HEK293T (cell line): ENCODE results near the gene TCN2.

Source experiments
- CTCF ChIA-PET: fragments of 350-600 bp; formaldehyde crosslinking; extraction: SDS; loops from one replicate; lab custom pipeline; 2021; ENCODE audit warnings: antibody characterized with exemption, inconsistent platforms; lab: Yijun Ruan, JAX
- POLR2A ChIA-PET: fragments of 350-600 bp; formaldehyde crosslinking; extraction: SDS; loops from one replicate; lab custom pipeline; 2020; ENCODE audit warnings: antibody characterized with exemption, inconsistent platforms; lab: Yijun Ruan, JAX
- DNase-seq: peaks from one replicate; pipeline ENCODE4 v3.0.0; 2012; ENCODE audit warnings: mixed read lengths; ENCODE audit errors: extremely low spot score
- ARNT ChIP-seq: fragments of 450-650 bp; IDR thresholded peaks from 2 replicates; pipeline ENCODE4 v1.6.1; 2017; ENCODE audit warnings: mild to moderate bottlenecking
- BHLHE40 ChIP-seq: fragments of 450-650 bp; IDR thresholded peaks from 2 replicates; pipeline ENCODE4 v1.6.1; 2016; ENCODE audit warnings: mild to moderate bottlenecking, moderate library complexity, borderline replicate concordance
- CTBP1 ChIP-seq: fragments of 450-650 bp; IDR thresholded peaks from 2 replicates; pipeline ENCODE4 v1.6.1; 2016; ENCODE audit warnings: borderline replicate concordance
- ELF4 ChIP-seq: fragments of 450-650 bp; IDR thresholded peaks from 2 replicates; pipeline ENCODE4 v1.6.1; 2017; ENCODE audit warnings: antibody characterized with exemption
- FOXA1 ChIP-seq: fragments of 450-650 bp; IDR thresholded peaks from 2 replicates; pipeline ENCODE4 v1.6.1; 2016; ENCODE audit warnings: mild to moderate bottlenecking
- FOXK2 ChIP-seq: fragments of 450-650 bp; IDR thresholded peaks from 2 replicates; pipeline ENCODE4 v1.6.1; 2016; ENCODE audit warnings: mild to moderate bottlenecking
- FOXM1 ChIP-seq: fragments of 450-650 bp; IDR thresholded peaks from 2 replicates; pipeline ENCODE4 v1.6.1; 2017; ENCODE audit warnings: mild to moderate bottlenecking, borderline replicate concordance
- HDGF ChIP-seq: fragments of 450-650 bp; IDR thresholded peaks from 2 replicates; pipeline ENCODE4 v1.6.1; 2017; ENCODE audit warnings: antibody characterized with exemption, borderline replicate concordance
- L3MBTL2 ChIP-seq: fragments of 450-650 bp; conservative IDR thresholded peaks from 2 replicates; pipeline ENCODE4 v1.6.1; 2016; ENCODE audit warnings: mild to moderate bottlenecking
- LEF1 ChIP-seq: fragments of 450-650 bp; IDR thresholded peaks from 2 replicates; pipeline ENCODE4 v1.6.1; 2017; ENCODE audit warnings: mild to moderate bottlenecking, borderline replicate concordance
- NFRKB ChIP-seq: fragments of 450-650 bp; IDR thresholded peaks from 2 replicates; pipeline ENCODE4 v1.6.1; 2016; ENCODE audit warnings: mild to moderate bottlenecking, moderate library complexity
- SP1 ChIP-seq: fragments of 450-650 bp; IDR thresholded peaks from 2 replicates; pipeline ENCODE4 v1.6.1; 2017
- SUZ12 ChIP-seq: fragments of 450-650 bp; IDR thresholded peaks from 2 replicates; pipeline ENCODE4 v1.6.1; 2016; ENCODE audit warnings: mild to moderate bottlenecking
- TARDBP ChIP-seq: fragments of 450-650 bp; IDR thresholded peaks from 2 replicates; pipeline ENCODE4 v1.6.1; 2016
- ZNF384 ChIP-seq: fragments of 450-650 bp; IDR thresholded peaks from 2 replicates; pipeline ENCODE4 v1.6.1; 2016
- TF ChIP-seq, protein P1 (sequence below): fragments of 450-650 bp; IDR thresholded peaks from 2 replicates; pipeline ENCODE4 v1.6.1; 2016

TCN2 gene

DNA sequence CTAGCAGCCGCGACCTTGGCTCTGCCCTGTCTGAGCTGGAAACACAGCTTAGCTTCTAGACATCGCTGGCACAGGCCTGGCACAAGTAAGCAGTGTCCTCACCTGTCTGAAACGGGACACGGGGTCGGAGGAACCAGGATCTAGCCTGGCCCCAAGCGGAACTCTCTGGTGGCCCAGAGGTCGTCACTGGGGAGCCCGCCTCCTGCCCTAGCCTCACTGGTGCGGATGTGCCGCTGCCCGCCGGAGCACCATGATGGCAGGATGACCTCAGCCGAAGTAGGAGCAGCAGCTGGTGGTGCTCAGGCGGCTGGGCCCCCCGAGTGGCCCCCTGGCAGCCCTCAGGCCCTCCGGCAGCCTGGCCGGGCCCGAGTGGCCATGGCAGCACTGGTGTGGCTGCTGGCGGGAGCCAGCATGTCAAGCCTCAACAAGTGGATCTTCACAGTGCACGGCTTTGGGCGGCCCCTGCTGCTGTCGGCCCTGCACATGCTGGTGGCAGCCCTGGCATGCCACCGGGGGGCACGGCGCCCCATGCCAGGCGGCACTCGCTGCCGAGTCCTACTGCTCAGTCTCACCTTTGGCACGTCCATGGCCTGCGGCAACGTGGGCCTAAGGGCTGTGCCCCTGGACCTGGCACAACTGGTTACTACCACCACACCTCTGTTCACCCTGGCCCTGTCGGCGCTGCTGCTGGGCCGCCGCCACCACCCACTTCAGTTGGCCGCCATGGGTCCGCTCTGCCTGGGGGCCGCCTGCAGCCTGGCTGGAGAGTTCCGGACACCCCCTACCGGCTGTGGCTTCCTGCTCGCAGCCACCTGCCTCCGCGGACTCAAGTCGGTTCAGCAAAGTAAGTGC is 29.5 kb downstream of the TCN2 start:
- TF ChIP-seq HDGF = no peak
- TF ChIP-seq TARDBP = no peak
- TF ChIP-seq LEF1 = no peak
- TF ChIP-seq ZNF384 = no peak
- no peak for TF ChIP-seq BHLHE40
- TF ChIP-seq ELF4 = no peak
- no peak for TF ChIP-seq SP1
- TF ChIP-seq CTBP1 = no peak
- CTCF ChIA-PET = interaction anchor here (0.9 to 4.0 kb wide), 3 partner anchors 72 to 119 kb away, joined by 3 to 45 read pairs (median 4); no protein-coding TSS in a partner anchor
- DNase-seq = no peak
- POLR2A ChIA-PET = interaction anchor here (0.8 to 1.8 kb wide), 5 partner anchors 11 to 44 kb away, joined by 3 to 9 read pairs (median 4); partner anchors contain the start of gene TCN2

DNA sequence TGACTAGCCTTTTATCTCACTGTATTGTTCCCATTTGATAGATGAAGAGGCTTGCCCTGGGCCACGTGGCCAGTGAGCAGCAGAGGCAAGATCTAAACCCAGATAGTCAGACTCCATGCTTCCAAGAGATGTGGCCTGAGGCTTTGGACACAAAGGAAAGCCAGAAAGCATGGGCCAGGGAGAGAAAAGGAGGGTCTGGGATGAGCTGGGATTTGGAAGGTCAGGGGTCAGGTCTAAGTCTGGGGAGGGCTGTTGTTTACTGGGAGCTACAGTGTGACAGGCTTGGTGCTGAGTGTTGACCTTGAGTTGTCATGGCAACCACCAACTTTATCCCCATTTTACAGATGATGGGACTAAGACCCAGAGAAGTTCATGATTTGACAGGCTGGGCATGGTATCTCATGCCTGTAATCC is 30.7 kb downstream of the TCN2 start:
- POLR2A ChIA-PET = no interaction called here
- no peak for TF ChIP-seq FOXM1
- TF ChIP-seq ZNF384 = no peak
- no peak for TF ChIP-seq HDGF
- no peak for TF ChIP-seq ELF4
- no peak for TF ChIP-seq CTBP1
- TF ChIP-seq SP1 = no peak
- no peak for TF ChIP-seq FOXK2
- TF ChIP-seq BHLHE40 = no peak
- TF ChIP-seq ARNT = no peak
- no peak for TF ChIP-seq LEF1
- no peak for TF ChIP-seq TARDBP
- TF ChIP-seq NFRKB = no peak
- TF ChIP-seq SUZ12 = no peak
- no peak for TF ChIP-seq L3MBTL2
- TF ChIP-seq FOXA1 = no peak
- TF ChIP-seq, protein P1, sequence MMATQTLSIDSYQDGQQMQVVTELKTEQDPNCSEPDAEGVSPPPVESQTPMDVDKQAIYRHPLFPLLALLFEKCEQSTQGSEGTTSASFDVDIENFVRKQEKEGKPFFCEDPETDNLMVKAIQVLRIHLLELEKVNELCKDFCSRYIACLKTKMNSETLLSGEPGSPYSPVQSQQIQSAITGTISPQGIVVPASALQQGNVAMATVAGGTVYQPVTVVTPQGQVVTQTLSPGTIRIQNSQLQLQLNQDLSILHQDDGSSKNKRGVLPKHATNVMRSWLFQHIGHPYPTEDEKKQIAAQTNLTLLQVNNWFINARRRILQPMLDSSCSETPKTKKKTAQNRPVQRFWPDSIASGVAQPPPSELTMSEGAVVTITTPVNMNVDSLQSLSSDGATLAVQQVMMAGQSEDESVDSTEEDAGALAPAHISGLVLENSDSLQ = no peak
- DNase-seq = no peak
- CTCF ChIA-PET = no interaction called here

DNA sequence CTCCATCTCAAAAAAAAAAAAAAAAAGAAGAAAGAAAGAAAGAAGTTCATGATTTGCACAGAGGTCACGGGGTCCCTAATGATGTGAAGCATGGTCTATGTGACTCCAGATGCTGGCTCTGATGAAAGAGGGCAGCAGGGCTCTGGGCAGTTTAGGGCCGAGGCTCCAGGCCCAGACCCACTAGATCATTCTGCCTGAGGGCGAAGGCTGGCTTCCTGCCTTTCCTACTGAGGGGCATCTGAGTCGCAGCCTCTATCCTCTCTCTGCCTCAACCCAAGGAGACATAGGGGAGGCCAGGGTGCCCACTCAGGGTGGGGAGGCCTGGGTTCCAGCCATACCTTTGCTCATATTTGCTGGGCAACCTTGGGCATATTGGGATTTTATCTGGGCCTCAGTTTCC is 33.4 kb downstream of the TCN2 start:
- DNase-seq = no peak
- TF ChIP-seq LEF1 (no peak), FOXK2 (no peak), BHLHE40 (no peak), SUZ12 (no peak), ARNT (no peak), L3MBTL2 (no peak), SP1 (no peak), HDGF (no peak), FOXM1 (no peak), ZNF384 (no peak), NFRKB (no peak), FOXA1 (no peak), ELF4 (no peak), TARDBP (no peak), CTBP1 (no peak)
- TF ChIP-seq, protein P1 = no peak
- ChIA-PET CTCF (no interaction called here), POLR2A (no interaction called here)

DNA sequence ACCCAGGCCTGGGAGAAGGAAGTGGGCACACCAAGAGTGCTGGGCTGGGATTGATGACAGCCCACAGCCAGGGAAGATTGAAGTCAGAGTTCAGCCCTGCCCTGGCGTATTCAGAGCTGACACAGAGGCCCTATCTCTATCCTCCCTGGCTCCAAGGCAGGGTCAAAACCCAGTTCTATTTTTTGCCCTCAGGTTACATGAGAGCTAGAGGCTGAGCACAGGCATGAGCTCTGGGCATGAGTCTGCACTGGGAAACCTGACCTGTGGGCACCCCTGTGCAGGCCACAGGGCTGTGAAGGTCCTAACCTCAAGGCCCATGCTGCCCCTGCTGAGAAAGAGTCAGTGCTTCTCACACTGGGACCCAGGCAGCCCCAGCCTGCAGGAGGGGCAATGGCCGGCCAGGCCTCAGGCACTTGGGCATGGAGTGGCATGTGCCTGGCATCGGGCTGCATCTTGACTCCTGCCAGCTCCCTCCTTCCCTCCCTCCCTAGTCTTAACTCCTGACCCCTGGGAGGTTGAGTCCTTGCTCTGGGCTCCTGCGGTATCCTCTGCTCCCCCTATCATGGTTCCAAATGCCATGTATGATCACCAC is 34.0 kb downstream of the TCN2 start:
- POLR2A ChIA-PET = no interaction called here
- TF ChIP-seq ZNF384 (no peak), LEF1 (no peak), SP1 (no peak), ELF4 (no peak)
- CTCF ChIA-PET = no interaction called here
- no peak for DNase-seq

DNA sequence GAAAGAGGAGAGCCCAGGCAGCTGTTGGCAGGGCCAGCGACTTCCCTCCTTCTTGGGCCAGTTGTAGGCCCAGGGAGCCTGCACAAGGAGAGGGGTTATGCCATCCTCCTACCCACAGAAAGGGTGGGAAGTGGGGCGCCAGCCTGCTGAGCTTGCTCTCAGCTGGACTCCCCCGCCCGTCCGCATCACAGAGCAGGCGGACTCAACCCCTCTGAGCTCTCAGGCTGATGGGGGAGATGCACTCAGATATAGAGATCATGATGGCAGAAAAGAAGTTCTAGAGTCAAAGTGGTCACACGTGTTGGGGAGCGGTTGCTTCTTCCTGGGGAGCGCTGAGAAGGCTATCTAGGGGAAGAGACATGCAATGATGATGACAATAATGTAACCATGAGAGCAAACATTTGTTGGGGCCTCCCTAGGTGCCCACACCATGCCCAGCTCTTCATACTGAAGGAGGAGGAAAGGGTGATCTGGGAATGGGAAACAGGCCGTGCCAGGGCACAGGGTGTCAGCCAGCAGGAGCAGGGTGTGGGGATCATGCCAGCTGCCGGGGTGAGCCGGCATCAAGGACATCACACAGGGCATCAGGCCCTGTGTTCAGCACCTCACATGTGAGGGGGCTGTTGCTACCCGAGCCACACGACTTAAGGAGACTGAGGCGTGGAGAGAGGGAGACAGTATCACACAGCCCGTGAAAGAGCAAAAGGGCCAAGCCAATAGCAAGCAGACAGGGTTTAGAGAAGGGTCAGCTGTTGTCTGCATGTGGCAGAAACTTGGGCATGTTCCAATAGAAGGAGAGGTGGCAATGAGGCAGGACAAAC is 36.3 kb downstream of the TCN2 start:
- ChIA-PET CTCF (no interaction called here), POLR2A (no interaction called here)
- TF ChIP-seq ZNF384 = no peak
- TF ChIP-seq LEF1 = no peak
- TF ChIP-seq L3MBTL2 = no peak
- TF ChIP-seq FOXK2 = no peak
- TF ChIP-seq SP1 = no peak
- no peak for TF ChIP-seq ARNT
- TF ChIP-seq ELF4 = no peak
- no peak for TF ChIP-seq CTBP1
- TF ChIP-seq HDGF = no peak
- TF ChIP-seq SUZ12 = no peak
- no peak for TF ChIP-seq NFRKB
- no peak for TF ChIP-seq FOXA1
- no peak for TF ChIP-seq BHLHE40
- TF ChIP-seq, protein P1 = no peak
- no peak for DNase-seq
